Measurements from ENCODE around the gene SRGAP1.
"Not testable (repeated sequence)": the region's sequence is repeated elsewhere in the genome, so short reads cannot be mapped to it uniquely, and the experiment has no call there.

Gene SRGAP1

DNA sequence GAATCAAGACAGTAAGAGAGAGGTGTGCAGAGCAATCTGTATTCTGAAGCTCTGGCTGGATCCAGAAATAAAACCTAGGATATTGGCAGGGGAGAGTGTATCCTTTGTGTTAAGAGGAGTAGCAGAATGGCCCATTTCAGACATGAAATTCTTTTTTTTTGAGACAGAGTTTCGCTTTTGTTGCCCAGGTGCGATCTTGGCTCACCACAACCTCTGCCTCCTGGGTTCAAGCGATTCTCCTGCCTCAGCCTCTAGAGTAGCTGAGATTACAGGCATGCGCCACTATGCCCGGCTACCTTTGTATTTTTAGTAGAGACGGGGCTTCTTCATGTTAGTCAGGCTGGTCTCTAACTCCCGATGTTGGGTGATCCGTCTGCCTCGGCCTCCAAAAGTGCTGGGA lies 6.1 kb upstream of the SRGAP1 start:
- no peak for DNase-seq (ENCODE audit: low spot score)

DNA sequence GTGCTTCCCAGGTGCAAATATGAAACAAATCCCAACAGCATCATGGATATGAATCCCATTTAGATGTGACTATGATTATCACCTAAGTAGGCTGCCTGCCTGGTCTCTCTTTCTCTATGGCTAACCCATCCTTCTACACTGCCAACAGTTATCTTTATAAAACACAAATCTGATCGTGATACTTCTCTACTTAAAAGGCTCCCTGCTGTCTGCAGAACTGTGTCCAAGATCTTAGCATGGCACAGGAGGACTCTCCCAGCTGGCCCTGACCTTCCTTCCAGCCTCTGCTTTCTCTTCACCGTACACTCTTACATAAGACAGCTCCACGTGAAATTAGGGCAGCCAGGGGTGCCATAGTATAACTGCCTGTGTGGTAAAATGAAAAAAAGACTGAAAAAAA lies 3.5 kb upstream of the SRGAP1 start:
- no peak for DNase-seq (ENCODE audit: low spot score)

DNA sequence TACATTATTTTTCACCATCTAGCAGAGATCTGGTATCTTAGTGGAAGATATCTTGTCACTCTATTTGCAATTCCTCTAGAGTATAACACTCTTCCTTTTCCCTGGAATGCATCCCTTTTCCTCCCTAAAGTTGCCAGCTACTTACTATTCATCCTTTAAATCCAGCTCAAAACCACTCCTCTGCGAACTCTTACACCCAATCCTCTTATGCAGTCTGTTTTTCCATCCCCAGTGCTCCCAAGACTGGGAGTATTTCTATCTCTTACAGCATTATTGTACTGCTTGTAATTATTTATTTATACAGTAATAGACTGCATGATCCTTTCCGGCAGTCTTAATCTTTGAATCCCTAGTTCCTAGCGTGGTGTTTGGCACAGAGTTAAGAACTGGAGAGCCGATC lies 2.9 kb upstream of the SRGAP1 start:
- no peak for DNase-seq (ENCODE audit: low spot score)

DNA sequence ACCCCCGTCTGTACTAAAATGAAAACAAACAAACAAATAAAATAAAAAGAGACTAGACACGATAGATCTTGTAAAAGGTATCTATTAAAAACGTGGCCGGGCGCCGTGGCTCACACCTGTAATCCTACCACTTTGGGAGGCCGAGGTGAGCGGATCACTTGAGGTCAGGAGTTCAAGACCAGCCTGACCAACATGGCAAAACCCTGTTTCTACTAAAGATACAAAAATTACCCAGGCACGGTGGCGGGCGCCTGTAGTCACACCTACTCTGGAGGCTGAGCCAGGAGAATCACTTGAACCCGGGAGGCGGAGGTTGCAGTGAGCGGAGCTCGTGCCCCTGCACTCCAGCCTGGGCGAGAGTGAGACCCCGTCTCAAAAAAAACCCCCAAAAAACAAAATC lies 1.8 kb upstream of the SRGAP1 start:
- DNase-seq (ENCODE audit: low spot score) = not testable (repeated sequence)

DNA sequence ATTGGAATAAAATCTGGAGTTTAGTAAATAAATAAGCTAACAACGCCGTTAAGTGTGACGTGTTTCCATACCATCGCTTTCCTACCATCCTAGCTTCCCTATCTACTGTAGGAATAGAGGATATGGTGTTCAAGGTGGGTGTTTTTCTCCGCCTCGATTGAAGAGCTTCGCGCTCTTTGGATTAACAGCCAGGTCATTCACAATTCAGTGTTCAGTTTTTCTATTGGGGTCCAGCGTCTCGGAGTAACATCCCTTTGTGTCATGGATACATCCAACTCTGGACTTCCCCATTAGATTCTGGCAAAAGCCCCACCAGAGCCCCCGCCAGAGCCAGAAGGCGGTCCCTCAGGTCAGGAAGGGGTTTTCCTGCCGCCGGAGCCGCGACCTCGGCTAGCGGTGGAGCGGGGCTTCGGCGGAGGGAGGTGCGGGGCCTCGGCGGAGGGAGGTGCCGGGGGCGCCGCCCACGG lies 1.2 kb upstream of the SRGAP1 start:
- DNase-seq (ENCODE audit: low spot score) = no peak

DNA sequence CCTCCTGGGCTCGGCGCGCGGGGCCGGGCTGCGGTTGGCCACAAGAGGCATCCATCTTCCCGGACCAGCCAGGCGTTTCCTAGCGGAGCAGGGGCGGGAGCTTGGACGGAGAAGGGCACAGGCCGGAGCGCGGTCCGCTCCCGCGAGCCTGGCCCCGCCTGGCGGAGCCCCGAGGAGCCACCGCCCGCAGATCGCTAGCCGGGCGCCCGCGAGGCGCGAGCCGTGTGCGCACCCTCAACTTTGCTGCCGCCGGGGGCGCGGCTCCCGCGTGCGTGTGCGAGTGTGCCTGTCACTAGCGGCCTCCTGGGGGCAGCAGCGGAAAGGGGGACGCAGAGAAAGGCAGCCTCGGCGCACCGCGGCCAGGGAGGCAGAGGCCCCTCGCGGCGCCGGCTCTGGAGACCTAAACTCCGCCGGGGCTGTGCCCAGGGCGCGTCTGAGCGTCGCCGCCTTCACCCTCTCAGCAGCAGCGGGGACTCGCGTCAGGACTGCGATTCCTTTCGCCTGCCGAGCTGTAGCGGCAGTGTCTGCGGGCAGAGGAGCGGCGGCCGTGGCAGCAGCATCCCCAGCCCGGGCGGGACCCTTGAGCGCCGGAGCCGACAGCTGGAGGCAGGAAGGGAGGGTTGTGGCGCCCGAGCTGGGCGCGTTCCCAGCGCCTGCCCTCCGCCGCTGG lies 644 bp upstream of the SRGAP1 start:
- peak; percentile 96 for DNase-seq (ENCODE audit: low spot score)

DNA sequence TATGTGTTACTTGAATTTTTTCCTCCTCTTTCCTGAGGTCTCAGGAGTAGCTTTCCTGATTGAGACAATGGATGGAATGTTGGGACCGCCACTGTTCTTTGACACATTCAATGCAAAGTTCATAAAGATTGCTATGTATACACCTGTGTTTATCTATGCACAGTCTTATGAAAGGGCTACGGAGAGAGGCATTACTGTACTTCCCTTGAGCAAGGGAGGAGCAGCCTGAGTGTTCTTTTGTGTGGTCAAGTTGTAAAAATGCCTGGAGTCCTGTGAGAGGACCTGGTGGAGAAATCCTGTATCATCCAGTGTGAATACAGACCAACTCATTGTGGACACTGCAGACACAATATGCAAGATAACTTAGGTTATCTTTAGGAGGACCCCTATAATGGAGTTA lies 1.2 kb downstream of the SRGAP1 start:
- peak; percentile 42 for DNase-seq (ENCODE audit: low spot score)

DNA sequence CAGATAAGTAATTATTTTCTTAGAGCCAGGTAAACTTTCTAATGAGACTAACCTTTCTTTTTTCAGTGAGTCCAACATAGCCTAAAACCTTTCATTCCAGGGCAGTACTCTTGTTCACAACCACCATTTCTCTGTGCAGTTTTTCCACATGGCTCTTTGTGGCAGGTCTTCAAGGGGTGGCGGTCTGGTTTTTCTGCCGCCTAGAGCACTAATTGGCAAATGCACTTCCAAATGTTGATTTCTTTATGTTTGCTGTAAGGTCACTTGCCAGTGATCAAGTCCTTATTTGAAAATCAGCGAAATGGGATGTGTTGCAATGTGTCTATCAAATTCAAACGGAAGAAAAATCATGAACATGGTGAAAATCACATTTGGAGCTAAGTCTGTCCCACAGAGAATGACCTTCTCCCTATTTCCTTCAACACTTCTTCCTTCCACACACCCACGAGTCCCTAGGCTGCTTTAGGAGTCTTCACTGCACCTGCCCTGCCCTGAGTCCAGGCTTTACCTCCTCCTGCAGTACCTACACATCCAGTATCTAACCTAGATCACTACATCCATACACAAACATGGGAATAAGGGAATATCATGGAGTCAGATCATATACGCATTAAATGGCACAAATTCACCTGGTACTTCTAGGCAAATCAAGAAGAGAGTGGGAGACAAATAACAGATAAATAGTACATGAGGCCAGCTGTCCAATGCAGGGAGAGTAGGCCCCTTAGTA lies 1.9 kb downstream of the SRGAP1 start:
- no peak for DNase-seq (ENCODE audit: low spot score)

DNA sequence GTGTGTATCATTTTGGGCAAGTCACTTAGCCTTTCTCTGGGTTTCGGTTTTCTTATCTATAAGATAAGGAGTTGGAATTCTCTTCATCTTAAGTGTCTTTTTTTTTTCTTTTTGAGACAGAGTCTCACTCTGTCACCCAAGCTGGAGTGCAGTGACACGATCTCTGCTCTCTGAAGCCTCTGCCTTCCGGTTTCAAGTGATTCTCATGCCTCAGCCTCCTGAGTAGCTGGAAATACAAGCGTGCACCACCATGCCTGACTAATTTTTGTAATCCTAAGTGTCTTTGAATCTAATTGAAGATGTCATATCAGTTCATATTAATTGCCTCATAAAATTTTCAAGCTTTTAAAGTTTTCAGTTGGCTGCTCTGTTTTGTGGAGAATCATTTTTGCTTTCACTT lies 4.0 kb downstream of the SRGAP1 start:
- DNase-seq (ENCODE audit: low spot score) = no peak

DNA sequence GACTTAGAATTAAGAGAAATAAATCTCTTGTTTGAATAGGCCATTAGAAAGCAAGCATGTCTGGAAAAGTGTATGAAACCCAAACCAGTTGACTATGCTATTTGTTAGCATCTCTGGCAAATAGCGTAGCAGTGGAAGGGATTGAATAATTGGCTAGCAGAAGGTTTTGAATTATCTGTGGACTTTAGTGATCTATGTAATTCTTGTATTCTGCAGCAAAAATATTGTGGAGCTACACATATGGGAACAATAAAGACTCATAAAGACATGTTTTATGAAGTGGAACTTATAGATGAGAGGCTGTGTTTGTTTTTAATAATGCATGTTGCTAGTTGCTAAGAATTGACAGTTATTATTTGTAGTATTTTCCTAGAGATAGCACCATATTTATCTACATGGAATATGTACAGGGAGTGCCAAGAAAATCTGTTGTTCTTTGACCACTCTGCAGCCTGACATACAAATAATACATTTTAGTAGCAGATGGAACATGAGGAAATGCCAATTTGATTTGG lies 4.7 kb downstream of the SRGAP1 start:
- DNase-seq (ENCODE audit: low spot score) = no peak

DNA sequence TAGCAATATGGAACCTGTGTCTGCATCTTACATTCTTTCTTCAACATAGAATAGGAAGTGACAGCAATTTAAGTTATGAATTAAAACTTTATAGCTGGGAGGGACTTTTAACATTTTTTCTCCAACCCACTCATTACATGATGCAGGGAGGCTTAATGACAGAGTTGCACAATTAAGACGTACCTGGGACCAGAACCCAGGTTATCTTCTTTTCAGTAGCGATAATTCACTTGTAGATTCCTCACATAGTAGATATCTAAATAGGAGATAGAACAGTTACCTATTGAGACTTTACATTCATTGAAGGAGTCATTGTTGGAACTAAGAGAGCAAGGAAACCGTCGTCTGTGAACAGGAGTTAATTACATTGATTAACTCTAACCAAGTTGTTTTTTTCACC lies 5.1 kb downstream of the SRGAP1 start:
- no peak for DNase-seq (ENCODE audit: low spot score)

DNA sequence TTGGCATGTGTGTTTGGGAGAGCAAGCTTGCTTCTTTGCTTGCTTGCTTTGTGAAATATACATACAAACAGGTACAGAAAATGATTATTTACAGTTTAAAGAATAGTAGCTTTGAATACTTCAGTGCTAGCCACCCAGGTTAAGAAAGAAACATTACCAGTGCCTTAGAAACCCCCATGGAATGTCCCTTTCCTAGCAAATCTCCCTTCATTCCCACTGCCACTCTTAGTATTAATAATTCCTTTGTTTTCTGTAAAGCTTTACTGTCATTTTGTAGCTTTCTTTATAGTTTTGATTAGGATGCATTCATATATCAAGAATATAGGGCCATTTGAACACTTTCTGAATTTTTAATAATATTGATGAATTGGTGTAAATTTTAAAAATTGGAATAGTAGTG lies 9.5 kb downstream of the SRGAP1 start:
- no peak for DNase-seq (ENCODE audit: low spot score)

DNA sequence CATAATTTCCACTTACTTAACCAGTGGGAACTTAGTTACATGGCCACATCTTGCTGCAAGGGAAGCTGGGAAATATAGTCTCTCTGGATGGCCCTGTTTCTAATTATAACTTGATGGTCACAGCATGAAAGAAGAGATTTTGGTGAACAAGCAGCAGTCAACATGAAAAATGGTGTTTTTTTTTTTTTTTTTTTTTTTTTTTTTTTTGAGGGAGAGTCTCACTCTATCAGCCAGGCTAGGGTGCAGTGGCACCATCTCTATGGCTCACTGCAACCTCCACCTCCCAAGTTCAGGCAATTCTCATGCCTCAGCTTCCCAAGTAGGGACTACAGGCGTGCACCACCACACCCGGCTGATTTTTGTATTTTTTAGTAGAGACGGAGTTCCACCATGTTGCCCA lies 10.8 kb downstream of the SRGAP1 start:
- DNase-seq (ENCODE audit: low spot score) = no peak

DNA sequence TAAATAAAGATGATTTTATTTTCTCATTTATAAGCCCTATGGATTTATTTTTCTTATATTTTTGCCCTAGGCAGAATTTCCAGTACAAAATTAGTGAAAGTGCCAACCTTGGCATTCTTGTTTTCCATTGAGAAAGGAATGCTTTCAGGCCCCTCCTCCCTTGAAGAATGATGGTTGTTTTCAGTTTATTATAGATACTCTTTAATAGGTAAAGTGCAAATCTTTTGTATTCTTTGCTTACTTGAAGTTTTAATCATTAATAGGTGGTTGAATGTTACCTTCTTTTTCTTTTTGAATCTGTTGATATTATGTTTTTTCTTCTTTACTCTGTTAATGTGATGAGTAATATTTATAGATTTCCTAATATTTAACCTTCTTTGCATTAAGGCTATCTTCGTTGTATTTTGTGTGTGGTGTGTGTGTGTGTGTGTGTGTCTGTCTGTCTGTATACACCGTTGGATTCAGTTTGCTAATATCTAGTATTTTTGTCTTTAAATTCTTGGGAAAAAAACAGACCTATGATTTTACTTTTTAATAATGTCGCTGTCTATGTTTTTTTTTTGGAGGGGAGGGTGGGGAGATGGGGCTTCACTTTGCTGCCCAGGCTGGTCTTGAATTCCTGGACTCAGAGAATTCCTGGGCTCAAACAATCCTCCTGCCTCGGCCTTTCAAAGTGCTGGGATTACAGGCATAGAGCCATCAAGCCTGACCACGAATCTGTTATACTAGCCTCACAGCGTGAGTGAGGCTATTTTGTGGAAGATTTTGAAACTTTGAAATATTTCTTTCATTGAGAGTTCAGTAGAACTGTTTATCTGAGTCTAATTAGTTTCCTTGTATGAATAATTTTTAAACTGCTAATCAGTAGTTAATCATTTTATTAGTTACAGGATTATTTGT lies 13.5 kb downstream of the SRGAP1 start:
- DNase-seq (ENCODE audit: low spot score) = peak; percentile 42

DNA sequence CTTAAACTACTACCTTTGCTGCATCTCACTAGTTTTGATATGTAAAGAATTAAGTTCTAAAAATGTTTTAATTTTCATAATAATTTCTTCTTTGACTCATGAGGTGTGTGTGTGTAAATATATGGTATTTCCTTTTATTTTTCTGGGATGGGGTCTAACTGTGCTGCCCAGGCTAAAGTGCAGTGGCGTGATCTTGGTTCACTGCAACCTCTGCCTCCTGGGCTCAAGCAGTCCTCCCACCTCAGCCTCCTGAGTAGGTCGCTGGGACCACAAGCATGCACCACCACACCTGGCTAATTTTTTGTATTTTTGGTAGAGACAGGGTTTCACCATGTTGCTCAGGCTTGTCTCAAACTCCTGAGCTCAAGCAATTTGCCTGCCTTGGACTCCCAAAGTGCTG lies 15.4 kb downstream of the SRGAP1 start:
- DNase-seq (ENCODE audit: low spot score) = not testable (repeated sequence)

DNA sequence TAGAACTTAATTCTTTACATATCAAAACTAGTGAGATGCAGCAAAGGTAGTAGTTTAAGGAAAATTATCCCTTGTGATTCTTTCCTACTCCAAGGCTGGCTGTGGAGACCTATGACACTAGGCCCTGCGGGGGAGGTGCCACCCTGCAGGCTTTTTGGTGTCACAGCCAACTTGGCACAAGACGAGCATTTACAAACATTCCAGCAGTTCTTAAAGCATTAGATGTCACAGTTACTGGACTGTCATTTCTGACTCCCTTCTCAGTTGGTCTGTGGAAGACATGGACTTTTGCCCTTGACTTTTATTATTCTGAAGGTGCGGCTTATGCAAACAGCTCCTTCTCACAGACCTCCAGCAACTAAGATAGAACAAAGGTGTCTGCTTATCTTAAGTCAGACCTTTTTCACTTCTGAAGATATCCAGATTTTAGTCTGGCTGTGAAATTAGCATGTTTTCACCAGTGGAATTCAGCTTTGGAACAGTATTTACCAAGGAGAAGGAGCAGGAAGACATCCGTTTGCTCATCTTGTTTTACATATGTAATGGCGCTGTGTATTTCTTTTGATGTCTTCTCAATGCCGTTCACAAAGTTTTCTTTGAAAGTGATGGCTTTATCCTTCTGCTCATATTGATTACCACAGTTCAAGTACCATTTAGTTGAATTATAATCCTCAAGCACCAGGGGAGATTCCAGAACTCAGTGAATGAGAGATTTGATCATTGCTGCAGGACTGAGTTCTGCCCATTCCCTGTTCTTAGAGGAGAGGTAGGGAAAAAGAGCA lies 17.9 kb downstream of the SRGAP1 start:
- DNase-seq (ENCODE audit: low spot score) = peak; percentile 33

DNA sequence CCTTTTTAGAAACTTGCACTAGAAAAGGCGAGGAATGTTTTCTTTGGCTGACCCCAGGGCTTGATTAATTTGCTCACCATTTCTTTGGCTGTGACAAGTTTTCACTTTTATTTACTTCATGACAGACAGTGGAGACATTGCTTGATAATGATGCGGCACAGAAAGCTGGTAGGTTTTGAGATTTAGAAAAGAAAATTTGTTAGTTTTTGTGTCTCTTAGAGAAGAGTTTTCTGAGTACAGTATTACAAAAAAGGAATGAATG lies 18.4 kb downstream of the SRGAP1 start:
- no peak for DNase-seq (ENCODE audit: low spot score)

DNA sequence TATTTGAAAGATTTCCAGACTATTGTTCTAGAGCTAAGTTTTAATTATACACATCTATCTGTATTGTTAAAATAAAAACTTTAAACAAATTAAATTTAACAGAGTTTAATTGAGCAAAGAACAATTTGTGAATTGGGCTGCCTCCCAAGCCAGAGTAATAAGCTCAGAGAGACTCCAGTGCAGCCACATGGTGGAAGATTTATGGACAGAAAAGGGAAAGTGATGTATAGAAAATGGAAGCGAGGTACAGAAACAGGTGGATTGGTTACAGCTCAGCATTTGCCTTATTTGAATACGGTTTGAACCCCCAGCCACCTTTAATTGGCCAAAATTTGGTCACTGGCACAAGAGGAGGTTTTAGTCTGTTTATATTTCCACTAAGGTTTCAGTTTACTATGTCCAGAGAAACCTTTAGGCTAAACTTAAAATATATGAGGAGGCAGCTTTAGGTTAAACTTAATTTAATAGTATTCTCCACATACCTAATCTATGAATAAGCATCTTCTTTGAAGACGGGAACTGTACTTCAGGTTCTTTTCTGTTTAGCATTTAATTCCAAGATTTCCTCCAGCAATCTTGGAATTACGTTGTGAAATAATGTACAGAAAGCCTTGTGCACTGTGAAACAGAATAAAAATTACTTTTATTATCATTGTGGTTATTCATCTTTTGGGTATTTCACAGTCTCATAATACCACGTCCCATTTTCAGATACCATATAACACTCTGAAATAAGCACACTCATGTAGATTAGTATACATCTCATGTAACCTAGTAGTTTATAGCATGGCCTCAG lies 19.4 kb downstream of the SRGAP1 start:
- DNase-seq (ENCODE audit: low spot score) = no peak

DNA sequence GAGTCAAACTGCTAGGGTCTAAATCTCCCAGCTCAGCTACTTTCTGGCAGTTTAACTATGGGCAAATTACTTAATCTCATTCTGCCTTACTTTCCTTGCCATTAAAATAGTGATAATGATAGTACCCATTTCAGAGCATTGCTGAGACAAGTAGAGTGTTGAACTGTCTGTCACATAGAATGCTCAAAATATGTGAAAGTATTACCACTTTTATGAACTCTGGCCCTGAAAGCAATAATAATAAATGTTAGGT lies 19.9 kb downstream of the SRGAP1 start:
- DNase-seq (ENCODE audit: low spot score) = no peak

DNA sequence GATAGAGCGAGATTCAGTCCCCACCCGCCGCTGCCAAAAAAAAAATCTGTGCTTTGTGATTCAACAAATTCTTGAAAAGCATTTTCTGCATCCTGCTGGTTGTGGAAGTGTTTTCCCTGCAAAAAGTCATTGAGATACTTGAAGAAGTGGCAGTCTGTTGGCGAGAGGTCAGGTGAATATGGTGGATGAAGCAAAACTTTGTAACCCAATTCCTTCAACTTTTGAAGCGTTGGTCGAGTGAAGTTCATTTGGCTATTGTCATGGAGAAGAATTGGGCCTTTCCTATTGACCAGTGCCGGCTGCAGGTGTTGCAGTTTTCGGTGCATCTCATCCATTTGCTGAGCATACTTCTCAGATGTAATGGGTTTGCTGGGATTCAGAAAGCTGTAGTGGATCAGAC lies 20.9 kb downstream of the SRGAP1 start:
- no peak for DNase-seq (ENCODE audit: low spot score)

DNA sequence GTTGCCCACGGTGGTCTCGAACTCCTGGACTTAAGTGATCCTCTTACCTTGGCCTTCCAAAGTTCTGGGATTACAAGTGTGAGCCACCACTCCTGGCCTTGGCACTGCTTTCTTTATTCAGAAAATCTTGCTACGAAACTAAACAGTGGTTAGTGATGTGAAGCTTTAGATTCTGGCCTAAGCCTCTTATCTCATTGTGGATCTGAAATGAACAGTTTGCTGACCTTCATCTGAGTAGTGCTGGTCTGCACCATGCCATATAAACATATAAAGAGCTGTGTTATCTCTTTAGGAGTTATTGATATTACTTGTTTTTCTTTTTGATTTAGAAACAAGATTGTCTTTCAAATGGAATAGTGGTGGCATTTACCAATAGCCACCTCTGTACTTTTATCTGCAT lies 22.6 kb downstream of the SRGAP1 start:
- no peak for DNase-seq (ENCODE audit: low spot score)

DNA sequence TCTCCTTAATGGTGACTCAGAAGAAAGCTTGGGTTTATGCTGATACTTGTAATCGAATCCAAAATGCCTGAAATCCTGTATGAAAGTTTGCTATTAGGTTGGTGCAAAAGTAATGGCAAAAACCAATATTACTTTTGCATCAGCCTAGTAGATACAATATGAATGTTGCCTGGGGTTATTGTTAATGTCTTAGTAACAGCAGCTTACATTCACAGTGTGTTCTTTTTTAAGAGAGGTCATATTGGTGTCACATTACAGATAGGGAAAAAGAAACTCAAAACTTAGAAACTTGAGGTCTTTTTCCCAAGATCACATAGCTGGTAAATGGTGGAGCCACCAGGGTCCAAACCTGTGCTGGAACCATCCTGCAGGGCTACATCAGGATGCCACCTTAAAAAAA lies 25.2 kb downstream of the SRGAP1 start:
- no peak for DNase-seq (ENCODE audit: low spot score)
